CD4-positive, alpha-beta T cell treated with Interleukin-12 subunit alpha and Interleukin-12 subunit beta, for 1 hour (primary cell): ENCODE data around the gene HIVEP3.

ENCODE experiments used
- DNase-seq: peaks from one replicate; pipeline ENCODE4 v3.0.0-alpha.2; 2020

Gene HIVEP3

DNA sequence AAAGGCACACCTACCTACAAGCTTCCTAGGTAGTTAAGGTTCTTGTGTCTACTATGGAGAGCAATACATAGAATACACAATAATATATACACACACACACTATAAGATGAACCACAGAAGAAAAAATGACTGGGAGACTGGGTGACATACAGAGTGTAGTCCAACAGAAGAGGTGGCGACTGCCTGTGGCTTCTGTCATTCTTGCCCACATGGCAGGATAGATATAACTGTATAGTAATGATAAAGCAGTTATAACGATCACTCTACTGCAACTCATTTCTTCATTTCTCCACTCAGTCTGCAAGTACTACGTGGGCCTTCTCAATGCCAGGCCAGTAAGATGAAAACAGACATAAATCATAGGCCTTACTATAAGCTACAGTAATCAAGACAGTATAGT, 320.4 kb downstream of the HIVEP3 start:
- no peak for DNase-seq

DNA sequence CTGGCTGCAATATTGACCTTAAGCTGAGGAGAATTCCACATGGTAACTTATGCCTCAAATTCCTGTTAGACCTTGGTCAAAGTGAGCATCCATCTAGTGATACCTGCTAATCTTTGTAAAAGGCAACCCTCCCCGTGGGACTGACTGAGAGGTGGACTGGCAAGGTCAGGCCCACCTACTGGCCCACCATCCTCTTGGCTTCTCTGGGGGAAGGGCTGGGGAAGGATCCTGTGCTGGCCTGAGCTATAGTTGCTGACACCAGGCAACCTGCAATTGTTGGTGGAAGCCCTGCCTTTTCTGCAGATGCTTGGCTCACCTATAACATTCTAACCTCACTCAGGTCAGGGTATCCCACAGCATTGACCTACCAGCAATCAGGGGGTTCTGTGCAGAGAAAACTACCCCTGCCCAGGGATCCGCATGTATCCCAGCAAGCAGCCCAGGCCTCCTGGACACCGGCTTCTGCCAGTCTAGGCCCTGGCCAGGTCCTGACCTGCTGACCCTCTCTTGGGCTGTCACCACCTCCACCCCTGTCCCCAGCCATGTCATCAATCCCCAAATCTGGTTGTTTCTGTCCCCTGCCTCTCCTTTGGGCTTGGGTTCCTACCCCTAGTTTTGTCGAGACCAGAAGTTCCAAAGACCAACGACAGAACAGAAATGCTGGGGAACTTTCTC, 326.1 kb downstream of the HIVEP3 start:
- DNase-seq = no peak

DNA sequence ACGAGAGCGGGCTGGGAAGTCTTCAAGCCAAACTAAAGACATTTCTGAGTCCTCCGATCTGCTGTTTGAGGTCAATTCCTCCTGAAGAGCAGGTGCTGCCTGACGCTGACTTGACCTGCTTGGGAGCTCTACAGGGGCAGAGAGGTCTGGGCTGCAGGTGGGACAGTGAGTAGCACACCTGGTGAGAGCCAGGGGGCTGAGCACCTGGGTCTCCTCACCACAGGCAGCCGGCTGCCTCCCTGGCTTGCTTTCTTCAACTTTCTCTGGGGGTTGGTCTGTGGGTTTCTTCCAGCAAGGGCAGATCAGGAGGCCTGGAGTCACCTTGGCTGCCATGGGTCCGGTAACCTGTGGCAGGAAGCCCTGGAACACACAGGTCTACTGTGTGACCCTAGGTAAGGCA, 326.8 kb downstream of the HIVEP3 start:
- no peak for DNase-seq

DNA sequence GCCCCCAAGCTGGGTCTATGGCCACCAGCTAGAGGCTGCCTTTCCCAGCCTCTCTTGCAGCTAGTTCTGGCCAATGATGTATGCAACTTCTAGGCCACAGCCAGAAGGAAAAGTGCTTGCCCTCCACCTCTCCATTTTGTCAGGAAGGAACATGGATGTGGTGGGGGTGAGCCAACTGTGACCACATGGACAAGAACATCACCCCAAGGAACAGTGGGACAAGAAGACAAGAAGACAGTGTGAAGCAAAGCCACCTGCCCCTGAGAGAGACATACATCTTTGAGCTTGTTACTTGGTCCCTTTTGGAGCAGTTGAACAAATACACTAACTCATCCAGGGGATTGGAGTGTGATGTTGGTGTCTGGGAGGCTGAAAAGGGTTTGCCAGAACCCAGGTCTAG, 328.4 kb downstream of the HIVEP3 start:
- DNase-seq = no peak

DNA sequence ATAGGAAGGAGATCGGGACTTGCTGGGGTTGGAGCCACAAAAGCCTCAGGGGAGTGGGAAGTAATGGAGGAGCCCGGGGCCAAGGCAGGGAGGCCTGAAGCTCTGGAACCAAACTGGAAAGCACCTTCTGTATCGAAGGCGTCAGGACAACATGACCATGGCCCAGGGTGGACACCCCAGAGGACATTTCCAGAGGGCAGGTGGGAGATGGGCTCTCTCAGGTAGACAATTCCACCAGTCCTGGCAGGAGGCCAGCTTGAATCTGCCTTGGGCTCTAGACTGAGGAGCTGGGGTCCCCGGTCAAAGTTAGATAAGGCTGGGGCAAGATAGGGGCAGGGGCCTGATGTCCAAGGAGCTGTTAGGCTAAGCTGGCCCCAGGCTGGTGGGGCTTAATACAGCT, 329.3 kb downstream of the HIVEP3 start:
- no peak for DNase-seq

DNA sequence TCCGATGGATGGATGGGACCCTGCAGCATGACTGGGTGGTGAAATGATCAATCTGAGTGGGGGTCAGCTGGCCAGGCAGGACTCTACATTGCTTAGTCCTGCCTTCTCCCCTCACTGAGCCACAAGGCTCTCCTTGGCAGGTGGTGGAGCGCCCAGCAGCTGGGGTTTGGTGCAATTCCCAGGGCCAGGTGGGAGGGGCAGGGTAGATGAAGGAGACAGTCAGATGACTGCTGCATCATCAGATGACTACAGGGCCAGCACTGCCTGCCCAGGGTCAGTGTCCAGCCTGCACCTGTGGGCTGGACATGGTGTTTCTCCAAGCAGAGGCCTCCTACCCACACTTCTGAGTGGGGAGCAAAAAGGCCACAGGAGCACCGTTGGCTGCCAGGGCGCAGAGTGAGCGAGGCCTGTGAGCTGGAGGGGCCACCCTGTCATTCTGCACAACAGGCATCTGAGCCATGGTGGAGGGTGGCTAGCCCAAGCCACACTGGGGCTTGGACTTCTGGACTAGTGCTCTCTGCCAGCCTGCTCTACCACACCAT, 330.3 kb downstream of the HIVEP3 start:
- no peak for DNase-seq

DNA sequence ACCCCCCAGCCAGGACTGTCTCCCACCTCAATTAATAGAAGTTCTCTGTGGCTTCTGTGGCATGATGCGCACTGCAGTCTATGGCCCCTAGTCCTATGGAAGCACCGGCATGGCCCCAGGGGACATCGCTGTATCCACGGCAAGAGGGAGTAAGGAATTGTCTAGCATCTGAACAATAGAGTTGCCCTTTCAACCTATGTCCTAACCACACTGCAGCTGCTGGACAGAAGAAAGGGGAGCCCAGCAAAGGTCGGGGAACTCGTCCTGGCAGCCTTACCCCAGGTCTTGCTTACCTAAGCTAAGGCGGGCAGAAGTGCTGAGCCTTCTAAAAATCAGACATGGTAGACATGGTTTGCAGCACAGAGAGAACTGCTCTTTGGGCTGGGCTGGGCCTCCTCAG, 330.9 kb downstream of the HIVEP3 start:
- no peak for DNase-seq

DNA sequence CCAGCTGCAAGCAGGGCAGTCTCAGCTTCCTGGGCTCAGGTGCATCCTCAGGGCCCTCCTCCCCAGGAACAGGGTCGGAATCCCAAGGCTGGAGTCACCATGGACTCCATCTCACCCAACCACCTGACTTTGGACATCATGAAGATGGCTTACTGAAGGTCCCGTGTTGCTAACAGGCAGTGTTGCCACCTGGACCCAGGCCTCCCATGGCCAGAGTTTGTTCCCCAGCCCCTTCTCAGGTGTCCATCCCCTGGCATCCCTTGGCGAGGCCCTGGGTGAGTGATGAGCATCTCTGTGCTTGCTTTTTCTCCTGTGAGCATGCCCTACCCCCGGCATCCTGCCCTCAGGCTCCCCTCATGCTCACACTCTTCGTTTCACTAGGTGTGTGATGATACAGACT, 332.5 kb downstream of the HIVEP3 start:
- no peak for DNase-seq

DNA sequence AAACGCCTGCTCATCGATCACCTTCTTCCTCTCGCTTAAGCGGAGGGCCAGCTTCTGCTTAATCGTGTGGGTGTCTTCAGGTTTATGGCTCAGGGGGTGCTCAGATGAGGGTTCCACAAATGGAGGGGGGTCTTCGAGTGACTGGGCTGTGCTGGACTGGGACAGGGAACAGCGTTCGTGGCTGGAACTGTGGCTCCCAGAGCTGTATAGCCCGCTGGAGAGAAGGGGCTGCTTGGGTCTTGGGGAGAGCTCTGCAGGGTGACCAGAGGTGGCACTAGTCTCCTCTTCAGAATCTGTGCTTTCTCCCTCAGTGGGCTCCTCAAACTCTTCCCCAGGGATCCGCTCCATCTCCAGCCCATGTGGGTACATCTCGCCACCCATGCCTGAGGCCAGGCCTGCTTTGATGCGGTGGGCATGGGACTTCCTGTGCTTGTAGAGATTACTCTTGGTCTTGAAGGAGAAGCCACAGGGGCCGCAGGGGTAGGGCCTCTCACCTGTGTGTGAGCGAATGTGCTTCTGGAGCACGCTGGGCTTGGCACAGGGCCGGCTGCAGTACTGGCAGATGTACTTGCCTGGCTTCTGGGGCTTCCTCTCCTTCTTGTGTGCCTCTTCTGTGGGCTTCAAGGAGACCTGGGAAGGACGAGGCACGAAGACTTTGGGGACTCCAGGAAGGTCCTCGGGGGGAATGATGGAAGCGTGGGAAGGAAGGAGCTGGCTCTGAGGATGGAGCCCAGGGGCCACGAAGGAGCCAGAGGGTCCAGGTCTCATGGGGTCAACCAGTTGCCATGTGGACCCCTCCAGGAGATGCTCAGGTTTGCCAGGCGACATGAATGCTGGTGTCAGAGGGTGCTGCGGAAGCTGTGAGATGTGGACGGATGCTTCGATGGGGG, 334.8 kb downstream of the HIVEP3 start:
- DNase-seq = no peak

DNA sequence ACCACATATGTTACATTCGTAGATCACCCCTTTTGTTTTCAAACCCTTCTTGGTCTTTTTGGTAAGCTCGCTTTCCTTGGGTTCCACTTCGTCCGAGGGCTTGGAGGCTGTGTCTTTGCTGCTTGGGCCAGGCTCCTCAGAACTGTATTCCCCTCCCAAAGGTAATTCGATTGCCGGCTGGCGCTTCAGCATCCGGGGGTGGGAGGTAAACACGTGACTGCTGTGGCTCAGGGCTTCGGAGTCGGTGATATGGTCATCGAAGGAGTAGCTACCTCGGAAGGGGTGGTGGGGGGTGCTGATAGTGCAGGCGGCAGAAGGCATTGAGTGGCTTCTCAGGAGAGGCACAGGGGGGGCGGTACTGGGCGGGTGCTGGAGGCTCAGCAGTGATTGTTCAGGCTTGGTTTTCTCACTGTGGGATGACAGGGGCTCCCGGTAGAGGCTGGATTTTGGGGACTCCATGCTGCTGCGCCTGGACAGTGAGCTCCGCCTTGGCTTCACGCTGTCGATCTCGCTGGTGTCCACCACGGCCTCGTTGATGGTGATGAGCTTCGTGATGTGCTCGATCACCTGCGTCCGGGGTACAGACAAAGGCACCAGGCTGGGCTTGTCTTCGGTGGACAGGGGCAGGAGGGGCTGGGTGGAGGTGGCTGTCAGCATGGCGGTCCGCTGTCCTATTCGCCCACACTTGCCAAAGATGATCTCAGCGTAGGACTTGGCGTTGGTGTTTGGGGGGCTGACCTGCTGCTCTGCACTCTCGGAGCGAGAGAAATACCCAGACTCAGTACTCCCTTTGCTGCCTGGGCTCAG, 335.7 kb downstream of the HIVEP3 start:
- DNase-seq = no peak

DNA sequence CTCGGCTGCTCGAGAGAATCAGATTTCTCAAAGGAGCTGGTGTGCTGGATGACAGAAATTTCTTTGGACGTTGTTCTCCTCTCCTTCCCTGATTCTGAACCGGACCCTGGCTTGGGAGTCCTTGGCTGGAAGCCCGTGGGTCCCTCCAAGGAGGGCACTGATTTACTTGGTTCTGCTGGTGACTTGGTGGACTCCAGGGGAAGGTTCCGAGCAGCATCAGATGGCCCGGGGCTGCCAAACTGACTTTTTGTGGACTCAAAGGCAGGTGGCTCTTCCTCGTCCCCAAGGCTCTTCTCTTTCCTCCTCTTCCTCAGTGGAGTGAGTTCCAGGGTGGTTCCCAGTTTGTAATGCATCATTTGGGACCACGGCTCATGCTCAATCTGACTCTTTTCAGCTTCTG, 336.4 kb downstream of the HIVEP3 start:
- no peak for DNase-seq

DNA sequence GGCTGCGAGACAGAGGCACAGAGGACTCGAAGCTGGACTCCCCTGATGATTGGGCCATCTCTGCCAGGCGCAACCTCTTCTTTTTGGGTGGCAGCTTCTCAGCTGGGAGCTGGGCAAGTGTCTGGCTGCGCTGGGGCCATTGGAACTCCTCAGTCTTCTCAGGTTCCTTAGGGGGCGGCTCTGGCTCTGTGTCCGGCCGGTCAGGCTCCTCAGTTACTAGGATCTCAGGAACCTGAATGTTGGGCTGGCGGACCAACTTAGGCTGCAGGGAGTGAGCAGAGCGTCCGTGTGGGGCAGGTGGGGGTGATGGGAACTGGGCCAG, 336.8 kb downstream of the HIVEP3 start:
- no peak for DNase-seq

DNA sequence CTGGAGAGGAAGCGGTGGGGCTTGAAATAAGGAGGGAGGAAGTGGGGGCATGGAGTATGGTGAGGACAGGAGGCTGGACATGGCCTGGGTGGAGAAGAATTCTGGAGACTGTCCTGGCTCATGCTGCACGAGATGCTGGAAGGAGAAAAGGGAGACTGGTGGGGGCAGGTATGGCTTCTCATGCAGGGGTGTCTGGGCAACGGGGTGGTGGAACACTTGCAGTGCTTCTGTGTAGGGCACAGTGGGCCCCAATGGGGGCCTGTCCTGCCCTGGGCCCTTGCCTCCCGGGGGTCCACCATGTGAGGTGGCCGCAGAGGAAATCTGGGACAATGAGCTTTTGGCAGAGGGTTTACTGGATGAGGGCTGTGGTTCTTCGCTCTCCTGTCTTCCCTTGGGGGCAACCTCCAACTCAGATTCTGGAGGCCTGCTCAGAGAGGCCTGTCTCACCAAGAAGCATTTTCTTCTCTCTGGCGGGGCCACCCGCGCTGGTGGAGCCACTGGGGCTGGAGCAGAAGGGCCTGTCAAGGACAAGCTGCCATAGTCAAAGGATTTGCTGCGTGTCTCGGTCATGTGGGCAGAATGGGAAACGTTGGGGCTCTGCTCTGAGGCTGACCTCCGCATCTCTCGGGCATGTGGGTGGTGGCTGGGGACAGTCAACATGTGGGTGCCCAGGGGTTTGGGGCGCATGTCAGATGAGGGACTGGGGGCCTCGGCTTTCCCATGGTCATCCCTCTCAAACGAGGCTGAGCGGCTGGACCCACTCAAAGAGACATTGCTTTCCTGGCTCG, 337.3 kb downstream of the HIVEP3 start:
- DNase-seq = no peak

DNA sequence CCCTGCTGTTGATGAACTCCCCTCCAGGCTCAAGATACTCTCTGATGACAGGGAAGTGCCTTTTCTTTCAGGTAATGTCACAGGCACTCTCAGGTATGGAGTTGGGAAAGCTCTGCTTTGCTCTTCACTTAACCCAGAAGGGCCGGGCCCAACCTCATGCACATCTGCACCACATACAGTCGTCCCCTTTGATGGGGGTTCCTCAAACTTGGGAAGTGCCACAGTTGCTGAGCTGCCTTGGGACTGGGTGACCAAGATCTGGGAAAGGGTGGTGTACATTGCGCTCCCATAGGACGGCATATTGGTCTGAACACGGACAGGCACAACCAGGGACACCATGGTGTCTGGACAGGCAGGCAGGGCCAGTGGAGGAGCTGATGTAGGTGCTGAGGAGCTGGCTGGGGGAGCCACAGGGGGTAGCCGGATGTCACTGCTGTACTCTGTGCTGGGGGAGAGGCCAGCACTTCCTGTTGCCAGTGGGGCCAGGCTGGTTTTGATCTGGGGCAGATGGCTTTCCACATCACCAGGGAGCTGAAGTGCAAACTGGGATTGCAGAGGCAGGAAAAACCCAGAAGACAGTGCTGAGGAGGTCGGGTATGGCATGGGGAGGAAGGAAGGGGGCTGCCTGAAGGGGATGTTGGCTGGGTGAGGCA, 338.1 kb downstream of the HIVEP3 start:
- DNase-seq = no peak

DNA sequence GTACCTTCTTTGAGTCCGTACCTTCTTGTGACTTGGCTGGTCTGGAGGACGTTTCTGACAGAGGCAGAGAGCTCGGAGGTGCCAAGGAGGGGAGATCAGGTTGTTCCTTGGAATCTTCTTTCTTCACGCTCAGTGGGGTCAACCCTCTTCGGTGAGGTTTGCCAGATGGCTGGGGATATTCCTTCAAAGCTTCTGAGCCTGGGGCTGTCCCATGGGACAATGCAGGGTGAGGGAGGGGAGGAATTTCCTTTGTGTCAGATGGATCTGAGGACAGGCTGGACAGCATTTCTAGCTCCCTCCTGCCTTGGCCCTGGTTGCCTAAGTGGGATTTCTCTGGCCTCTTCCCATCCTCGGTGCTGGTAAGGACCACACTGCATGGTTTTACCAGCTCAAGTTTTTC, 338.7 kb downstream of the HIVEP3 start:
- no peak for DNase-seq

DNA sequence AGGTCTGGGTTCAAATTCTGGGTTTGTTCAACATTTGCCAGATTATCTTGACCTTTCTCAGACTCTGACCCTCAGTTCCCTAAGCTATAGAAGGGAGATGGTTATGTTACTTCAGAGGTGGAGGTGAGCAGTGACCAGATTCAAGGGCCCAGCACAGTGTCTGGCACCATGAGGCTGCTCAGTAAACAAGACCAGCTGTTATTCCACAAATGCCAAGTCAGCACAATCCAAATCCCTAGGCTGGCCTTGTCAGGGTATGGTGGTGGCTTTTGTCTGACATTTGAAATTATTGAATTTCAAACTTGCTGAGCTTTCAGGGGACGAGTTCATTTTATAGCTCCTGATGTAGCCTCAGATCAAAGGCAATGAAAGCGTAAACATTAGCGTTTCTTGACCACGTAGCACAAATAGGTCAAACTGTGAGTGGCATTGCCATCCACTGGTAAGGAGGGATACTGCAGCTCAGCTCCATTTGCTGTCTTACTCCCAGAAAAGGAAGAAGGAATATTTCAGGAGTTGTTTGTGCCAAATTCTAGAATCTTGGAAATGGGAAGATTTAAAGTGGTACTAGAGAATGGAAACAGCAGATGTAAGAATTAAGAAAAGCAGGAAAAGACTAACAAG, 339.9 kb downstream of the HIVEP3 start:
- no peak for DNase-seq

DNA sequence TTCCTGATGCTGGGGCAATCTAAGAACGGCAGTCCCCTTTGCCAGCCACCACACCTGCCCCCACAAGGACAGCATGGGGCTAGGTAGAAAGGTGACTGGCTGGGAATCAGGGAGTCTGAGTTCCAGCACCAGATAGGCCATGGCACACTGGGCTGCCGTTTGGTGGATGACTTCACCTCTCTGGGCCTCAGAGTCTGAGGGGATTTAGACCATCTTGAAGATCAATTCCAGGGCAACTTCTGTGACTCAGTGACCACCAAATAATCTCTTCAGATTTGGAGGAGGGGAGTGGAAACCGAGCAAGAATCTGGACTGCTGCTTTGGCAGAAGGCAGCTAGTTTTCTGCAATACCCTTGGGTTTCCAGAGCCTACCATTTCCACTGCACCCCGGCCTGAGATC, 342.1 kb downstream of the HIVEP3 start:
- no peak for DNase-seq

DNA sequence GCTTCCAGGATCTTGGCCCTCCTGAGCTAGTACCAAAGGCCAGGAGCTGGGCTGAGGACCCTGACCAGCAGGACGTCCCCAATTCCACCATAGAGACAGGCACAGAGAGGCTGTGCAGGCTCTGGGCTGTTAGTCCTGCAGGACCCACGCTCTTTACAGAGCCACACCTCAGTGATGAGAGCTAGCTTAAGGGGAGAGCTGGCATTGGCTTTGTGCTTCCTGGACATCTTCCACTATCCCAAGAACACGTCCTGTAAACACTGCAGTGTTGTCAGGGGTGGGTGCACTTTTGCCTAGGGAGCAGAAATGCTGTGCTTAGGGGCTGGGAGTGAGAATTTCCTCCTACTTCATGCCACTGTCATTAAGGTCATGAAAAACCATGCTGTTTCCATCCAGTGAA, 342.5 kb downstream of the HIVEP3 start:
- DNase-seq = no peak

DNA sequence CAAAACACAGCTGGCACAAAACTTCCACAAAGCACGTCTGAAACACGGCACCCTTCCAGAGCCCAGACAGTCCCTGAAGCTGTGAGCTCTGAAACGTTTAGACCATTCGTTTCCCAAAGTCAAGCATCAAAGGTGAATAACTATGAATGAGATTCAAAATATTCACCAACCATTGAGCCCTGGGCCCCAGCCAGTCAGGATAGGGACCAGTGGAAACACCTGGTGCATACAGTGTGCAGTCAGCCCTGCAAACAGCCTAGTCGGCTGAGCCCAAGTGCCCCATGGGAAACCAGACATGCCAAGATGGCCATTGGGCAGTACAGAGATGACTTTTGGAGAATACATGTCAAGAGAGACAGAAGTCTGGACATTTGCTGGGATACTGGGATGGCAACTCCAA, 343.9 kb downstream of the HIVEP3 start:
- DNase-seq = no peak

DNA sequence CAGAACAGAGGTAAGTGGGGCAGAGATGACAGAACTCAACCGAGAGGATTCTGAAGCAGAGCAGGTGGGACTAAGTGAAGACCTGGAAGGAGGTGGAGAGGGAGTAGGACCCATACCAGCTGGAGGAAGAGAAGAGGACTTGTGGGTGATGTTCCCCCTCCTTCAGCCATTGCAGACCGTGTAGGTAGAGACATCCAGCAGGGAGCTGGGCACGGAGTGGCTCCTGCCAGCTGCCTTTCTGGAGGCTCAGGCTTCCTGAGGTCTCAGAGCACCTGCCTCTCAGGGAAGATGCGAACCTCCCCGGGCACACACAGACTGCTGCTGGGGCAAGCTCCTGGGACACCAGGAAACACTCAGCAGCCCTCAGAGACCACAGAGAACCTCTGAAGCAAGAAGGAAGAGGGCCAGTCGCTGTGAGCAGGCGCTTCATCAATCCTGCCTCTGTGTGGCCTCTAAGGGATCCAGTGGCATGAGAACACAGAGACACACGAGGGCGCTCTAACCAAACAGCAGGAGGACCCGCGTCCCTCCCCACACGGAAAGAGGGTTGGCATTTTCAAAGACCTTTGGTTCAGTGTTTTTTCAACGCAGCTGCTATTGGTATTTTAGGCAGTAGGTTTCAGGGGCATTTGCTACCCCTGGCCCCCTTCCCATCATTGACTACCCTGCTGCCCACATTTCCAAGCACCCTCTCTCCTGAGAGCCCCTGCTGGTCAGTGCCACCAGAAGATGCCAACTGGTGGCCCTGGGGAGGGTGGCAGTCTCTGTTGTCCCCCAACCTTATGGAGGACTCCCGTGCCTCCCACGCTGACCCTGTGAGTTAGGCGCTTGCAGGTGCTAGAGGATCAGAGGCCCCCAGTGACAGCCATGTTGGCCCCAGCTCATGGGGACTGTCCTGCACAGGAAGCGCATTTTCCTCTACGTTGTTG, 344.7 kb downstream of the HIVEP3 start:
- DNase-seq = peak; percentile 80

DNA sequence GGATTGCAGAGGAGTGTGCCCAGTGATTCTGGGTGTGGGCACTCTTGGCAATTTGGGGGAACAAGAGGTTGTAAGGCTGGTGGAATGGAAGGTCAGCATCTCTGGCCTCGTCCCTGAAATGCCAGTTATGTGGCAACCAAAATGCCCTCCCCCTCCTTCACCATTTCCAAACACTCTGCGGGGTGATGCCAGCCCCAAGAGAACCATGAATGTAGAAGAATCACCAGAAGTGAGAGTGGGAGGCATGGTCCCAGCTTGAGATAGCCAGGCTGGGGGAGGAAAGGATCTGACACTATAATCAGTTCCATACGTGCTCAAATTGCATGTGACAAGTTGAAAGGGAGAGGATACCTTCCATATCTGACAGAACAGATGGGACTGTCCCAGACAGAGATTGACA, 345.5 kb downstream of the HIVEP3 start:
- no peak for DNase-seq
